Activated CD8-positive, alpha-beta memory T cell treated with anti-CD3 and anti-CD28 coated beads, Interleukin-2, amount 50 U/mL, for 1 hour (primary cell): ENCODE measurements around the gene OSBP.

Experiments
- DNase-seq: peaks from one replicate; pipeline ENCODE4 v3.0.0-alpha.2; 2020; ENCODE audit errors: extremely low read depth

OSBP gene

GRCh38 chr11:59602432-59602831 is 13.1 kb downstream of the OSBP start:
- no peak for DNase-seq

GRCh38 chr11:59601788-59602187 is 13.8 kb downstream of the OSBP start:
- DNase-seq: no peak

- DNase-seq: no peak
These were observed 14.9 kb downstream of the OSBP start for GRCh38 chr11:59600636-59601035.

GRCh38 chr11:59600234-59600633 is 15.3 kb downstream of the OSBP start:
- no peak for DNase-seq

GRCh38 chr11:59598961-59599360 is 16.6 kb downstream of the OSBP start:
- DNase-seq: no peak

- DNase-seq: no peak
These were observed 31.3 kb downstream of the OSBP start for GRCh38 chr11:59584294-59584693.

- DNase-seq: no peak
These were observed 33.6 kb downstream of the OSBP start for GRCh38 chr11:59582006-59582405.

- DNase-seq: no peak
These were observed 37.2 kb downstream of the OSBP start for GRCh38 chr11:59578369-59578768.

- DNase-seq: no peak
These were observed 40.1 kb downstream of the OSBP start for GRCh38 chr11:59575505-59575904.

- DNase-seq: no peak
These were observed 40.6 kb downstream of the OSBP start for GRCh38 chr11:59574932-59575502.

- DNase-seq: no peak
These were observed 41.1 kb downstream of the OSBP start for GRCh38 chr11:59574467-59574866.

- DNase-seq: no peak
These were observed 42.4 kb downstream of the OSBP start for GRCh38 chr11:59573216-59573615.

GRCh38 chr11:59572091-59572490 is 43.5 kb downstream of the OSBP start:
- no peak for DNase-seq

GRCh38 chr11:59562292-59562691 is 53.3 kb downstream of the OSBP start:
- no peak for DNase-seq

GRCh38 chr11:59560702-59561473 is 54.7 kb downstream of the OSBP start:
- peak; percentile 60 for DNase-seq

GRCh38 chr11:59560290-59560701 is 55.3 kb downstream of the OSBP start:
- DNase-seq: no peak

- no peak for DNase-seq
These were observed 55.7 kb downstream of the OSBP start for GRCh38 chr11:59559886-59560285.

- DNase-seq: no peak
These were observed 57.3 kb downstream of the OSBP start for GRCh38 chr11:59558270-59558643.

- DNase-seq: no peak
These were observed 58.6 kb downstream of the OSBP start for GRCh38 chr11:59556917-59557348.

GRCh38 chr11:59556115-59556916 is 59.3 kb downstream of the OSBP start:
- DNase-seq: no peak

- DNase-seq: no peak
These were observed 59.9 kb downstream of the OSBP start for GRCh38 chr11:59555601-59556114.

GRCh38 chr11:59553323-59553722 is 62.3 kb downstream of the OSBP start:
- DNase-seq: no peak

- no peak for DNase-seq
These were observed 62.7 kb downstream of the OSBP start for GRCh38 chr11:59552844-59553243.
